NOMO-1 treated with DMSO at 0.1 percent for 48 hours (cell line): ENCODE data around the gene EFNA5.
A peak's percentile ranks its signal among the peaks of the same experiment; 100 is the strongest.
"Not testable (repeated sequence)": the region's sequence is repeated elsewhere in the genome, so short reads cannot be mapped to it uniquely, and the experiment has no call there.

Experiments used
- DNase-seq: peaks from one replicate; lab custom pipeline; 2025; ENCODE audit not compliant: unreplicated experiment; lab: John Stamatoyannopoulos, UW

EFNA5 gene

DNA sequence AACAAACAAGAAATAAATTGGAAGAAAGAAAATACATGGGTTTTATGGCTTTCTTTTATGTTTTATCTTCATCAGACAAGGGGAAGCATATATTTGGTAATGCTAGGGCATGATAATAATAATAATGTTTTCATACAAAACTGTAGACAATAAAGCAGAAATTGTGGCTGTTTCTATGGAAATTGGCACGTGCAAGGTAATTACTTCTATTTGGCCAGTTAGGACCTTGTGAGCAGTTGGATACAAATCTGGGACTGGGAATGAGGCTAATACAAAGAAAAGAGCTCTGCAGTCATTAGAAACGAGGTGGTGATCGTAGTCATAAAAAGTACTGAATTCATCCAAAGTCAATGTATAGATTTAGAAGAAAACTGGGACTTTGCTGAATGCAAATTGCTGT, 233.6 kb downstream of the EFNA5 start:
- DNase-seq = no peak

DNA sequence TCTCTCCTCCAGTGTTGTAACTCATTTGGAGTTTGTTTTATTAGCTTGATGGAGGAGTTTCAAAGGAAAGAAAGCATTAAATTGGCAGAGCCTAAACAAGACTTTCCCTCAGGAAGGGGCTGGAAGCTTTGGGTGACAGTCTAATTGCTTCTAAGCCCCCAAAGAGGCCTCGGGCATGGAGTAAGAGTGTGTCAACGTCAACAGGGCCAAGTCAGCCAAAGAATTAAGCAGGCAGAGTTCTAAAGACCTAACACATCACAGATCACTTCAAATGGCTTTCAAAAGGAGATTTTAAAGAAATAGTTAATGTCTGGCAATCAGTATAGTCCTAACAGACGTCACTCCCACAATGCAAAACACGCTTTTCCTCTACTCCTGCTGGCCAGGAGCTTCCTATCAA, 234.5 kb downstream of the EFNA5 start:
- DNase-seq = no peak

DNA sequence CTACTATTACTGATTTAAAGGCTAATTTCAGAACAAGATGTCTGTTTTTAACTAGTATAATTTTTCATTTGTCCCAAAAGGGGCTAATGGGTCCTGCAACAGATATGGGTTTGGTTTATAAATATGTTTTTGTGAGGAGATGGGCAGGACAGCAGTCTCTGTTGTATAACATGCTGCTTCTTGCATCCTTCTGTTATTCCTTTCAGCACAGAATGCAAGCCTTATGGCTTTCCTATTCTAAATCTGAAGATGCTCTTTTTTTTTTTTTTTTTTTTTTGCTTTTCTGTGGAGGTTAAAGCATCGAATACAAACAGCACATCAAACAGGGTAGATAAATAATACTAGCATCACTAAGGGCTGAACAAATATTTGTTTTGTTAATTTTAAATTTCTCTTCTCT, 235.7 kb downstream of the EFNA5 start:
- DNase-seq = no peak

DNA sequence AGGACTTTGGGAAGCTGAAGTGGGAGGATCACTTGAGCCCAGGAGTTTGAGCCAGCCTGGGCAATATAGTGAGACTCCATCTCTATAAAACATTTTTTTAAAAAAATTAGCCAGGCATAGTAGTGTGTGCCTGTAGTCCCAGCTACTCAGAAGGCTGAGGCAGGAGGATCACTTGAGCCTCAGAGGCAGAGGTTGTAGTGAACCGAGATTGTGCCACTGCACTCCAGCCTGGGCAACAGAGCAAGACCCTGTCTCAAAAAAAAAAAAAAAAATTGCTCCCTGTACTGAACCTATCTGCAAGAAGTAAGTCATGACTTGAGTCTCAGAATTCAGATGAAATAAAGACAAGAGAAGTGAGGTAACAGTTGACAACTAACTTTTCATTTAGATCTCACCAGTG, 237.1 kb downstream of the EFNA5 start:
- DNase-seq = not testable (repeated sequence)

DNA sequence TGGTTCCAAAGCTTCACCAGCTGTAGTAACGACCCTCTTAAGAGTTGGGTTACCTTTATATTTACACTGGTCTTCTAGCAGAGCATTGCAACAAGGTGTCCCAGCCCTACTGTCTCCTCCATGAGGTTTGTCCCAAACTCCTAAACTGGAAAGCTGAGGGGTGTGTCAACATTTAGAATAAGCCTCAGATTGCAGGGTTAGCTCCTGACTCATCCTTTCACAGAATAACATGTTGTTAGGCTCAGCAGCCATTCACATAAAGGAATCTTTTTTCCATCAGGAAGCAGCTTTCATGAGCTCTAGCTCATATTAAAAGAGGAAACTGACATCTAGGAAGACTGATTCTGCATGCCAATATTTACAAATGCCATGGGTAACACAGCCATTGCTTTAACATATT, 238.7 kb downstream of the EFNA5 start:
- DNase-seq = no peak

DNA sequence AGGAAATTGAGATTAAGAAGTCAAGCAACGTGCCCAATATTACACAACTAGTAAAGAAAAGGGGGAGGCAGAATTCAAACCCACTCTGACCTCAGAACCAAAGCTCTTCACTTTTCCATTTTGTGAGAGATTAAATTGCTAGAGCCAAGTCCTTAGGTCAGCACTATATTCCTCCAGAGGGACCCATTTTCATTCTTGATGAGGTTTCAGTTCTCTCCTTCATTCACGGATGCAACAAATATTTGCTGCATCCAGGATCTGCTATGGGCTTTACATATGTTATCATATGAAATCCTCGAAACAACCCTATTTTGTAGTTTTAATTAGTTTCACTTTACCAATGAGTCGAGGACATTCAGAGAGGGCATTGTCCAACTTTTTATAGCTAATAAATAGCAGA, 239.2 kb downstream of the EFNA5 start:
- no peak for DNase-seq

DNA sequence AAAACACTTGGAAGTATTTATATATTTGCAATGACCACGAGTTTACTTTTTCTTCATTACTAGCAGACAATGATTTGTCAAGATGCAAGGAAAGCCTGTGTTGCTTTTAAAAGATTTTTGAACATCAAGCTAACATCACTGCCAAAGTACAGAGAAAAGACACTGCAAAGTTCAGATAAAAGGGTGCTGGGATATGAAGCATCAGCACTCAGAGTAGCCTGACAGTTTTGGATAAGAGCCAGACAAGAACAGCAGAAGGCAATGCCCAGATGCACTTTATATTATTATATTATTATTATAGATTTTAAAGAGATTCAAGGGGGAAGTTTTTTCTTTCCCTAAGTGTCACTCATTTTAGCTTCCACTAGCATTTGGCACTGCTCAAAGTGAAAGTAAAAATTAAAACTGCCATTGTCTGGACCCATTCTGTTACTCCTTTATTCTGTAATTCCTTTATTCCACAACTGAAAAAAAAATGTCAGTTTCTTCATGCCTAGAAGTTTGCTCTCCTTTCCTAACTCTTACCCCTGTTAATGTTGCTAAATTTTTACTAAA, 240.6 kb downstream of the EFNA5 start:
- no peak for DNase-seq

DNA sequence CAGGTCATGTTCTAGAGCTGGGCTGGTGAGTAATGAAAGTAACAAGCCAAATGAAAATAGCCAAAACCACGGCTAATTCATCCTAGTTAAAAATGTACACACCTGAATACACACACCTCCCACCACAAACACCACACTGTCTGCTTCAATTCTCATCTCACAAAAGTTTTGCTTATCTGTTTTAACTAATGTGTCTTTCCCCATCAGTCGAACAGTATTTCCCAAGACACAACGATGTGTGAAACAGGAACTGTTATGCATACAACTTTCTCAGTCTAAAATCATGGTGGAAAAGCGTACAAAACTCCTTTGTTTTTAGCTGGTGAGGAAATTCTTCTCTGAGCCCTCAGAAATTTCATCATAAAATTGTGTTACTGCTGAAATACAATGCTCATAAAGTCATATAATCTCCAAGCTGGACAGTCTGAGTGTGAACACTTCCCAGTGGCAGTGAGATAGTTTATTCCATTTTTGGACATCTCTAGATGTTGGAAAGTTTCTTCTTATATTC, 242.4 kb downstream of the EFNA5 start:
- peak; percentile 48 for DNase-seq

DNA sequence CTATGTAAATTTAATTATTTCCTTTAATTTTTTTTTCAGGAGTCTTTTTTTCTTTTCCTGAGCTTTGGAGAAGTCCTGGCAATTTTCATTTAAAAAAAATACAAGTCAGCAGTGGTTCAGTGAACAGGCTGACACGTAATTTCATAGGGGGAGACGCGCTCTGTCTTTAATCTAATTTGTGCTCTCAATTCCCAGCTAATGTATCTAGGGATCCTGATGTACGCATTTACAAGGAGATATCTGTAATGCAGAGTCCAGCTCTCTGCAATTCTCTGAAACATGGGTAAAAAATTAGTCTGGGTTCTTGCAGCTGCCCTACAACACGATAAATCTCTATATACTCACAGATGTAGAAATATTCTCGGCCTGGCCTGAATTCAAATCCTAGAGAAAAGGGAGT, 243.9 kb downstream of the EFNA5 start:
- no peak for DNase-seq

DNA sequence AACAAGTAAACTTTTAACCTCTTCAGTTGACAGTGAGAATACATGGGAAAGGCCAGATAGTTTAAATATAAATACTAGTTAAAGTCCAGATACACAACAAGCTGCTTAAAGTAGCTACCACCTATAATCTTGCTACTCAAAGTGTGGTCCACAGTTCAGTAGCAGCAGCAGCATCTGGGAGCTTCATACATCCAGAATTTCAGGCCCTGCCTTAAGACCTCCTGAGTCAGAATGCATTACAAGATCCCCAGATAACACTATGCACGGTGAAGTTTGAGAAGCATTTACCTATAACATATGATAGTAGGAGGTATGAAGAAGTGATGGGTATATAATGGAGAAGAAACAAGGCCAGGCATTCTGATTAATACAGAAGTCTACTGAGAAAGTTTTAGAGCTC, 244.5 kb downstream of the EFNA5 start:
- DNase-seq = no peak

DNA sequence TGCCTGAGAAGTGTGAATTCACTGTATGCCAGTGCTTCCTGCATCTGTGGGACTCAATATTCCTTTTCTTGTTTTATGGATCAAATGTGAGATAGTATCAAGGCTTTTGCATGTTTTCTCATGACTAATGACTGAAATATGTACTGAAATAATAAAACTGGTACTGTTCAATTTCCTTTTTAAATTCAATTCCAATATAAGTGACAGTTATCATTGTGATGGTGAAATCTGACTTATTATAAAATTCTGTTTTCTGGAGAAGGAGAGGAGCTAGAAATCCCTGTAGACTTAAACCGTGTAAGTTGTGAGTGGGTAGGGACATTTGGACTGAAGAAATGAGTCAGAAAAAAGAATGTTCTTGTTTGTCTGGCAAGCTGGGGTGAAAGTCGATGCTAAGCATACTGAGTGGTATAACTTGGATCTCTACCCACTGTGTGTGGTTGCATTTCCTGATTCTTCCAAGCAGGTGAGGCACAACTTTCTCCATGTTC, 245.2 kb downstream of the EFNA5 start:
- DNase-seq = no peak

DNA sequence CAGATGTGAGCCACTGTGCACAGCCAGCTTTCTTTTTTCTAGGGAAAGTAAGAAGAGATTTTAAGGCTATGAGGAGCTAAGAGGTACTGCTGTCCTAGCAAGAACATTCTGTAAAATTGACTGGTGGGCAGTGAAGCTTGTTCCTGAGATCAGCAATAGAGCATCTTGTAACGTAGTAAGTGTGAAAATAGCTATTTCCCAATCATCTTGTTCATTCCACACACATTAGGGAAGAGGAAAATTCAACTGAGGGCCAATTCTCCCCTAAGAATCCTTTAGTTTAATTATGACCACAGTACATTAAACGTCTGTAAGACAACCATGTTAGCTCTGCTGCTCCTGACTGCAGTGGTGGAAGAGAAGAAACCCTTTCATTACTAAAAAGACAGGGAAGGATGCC, 246.2 kb downstream of the EFNA5 start:
- no peak for DNase-seq

DNA sequence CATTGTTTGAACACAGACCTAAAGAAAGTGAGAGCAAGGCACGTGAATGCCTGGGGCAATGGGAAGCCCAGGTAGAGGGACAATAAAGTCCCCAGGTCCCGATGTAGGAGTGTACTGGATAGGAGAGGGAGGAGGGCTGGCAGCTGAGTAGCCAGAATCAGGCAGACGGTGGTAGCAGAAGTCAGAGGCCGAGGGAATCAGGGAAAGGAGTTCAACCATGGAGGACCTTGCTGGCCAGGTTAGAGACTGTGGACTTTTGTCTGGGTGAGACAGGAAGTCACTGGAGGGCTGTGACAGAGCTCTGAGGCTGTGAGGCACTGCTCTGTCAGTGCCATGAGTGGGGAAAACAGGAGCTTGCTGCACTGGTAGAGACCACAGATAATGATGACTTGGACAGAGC, 248.2 kb downstream of the EFNA5 start:
- no peak for DNase-seq

DNA sequence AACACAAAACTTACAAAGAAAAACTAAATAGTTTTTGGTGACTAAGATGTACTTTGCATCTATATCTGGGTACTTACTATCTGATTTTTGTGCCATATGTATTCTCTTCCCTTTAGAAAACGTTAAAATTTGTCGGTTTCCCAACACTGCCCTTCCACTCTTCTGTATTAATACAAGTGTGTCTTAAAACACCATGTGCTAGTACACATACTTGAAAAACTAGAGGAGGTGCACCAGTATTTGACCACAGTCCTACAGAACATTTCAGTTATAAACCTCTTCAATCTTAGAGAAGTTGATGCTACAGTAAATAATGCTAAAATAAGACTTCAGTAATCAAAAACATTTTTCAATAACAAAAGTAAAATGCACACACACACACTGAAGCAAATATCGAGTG, 251.2 kb downstream of the EFNA5 start:
- DNase-seq = no peak

DNA sequence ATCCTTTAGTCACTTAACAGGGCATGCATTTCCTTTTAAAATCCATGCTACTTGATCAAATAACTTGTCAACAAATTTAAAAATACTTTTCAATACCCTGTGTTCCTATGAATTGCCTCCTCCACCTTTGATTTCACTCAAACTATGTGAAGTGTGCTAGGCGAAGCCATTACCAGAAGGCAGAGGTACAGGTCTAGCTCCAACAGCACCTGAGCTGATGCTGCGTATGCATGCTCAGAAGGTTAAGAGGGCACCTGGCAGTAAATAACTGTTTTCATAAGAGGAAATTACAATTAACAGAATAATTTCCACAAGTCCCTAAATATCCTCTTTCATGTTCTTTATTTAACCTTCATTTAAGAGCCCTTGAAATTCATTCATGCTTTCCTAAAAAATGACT, 251.8 kb downstream of the EFNA5 start:
- no peak for DNase-seq

DNA sequence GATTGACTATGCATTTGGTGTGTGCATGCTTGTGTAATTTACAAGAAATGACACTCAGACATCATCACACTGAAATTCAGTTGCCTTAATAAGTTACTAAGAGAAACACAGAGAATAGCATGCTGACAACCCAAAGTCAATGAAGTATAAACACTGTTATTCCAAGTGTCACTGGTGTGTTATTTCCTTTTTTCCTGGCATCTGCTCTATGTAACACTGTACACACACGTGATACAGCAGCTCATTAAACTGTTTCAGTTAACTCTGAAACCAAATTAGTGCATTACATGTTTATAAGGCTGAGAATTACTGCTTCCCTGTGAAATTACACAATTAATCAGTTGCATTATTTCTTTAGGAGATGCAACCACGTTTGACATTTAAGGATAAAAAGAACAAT, 252.7 kb downstream of the EFNA5 start:
- no peak for DNase-seq

DNA sequence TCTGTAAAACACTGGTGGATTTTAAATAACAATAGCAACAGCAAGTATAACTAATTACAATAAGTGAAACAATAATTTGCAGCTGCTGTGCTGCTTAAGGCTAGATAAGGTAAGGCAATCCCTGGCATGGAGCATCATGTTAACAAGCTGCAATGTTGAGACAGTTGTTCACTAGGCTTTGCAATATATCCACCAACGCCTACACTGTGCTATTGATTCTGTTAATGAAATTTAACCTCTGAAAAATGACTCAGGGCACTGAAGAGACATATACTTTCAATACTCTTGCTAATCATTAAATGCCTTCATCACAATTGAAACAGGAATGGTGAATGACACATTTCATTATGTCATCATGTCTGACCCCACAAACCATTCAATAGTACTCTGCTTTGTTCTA, 255.0 kb downstream of the EFNA5 start:
- no peak for DNase-seq

DNA sequence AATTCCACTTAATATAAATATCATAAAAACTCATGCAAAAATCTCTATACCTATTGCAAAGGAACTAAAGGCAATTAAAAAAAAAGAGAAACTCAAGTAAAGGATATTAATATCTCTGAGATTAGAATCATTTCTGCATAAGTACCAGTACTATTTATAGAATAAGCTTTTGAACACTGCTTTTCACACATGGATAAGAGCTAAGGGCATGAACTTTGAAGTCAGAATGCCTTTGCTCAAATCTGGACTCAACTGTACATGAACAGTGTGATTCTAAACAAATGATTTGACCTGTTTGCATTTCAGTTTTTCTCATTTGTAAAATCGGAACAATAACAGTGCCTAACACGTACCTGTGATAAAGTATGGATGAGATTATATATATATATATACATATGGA, 255.9 kb downstream of the EFNA5 start:
- DNase-seq = no peak

DNA sequence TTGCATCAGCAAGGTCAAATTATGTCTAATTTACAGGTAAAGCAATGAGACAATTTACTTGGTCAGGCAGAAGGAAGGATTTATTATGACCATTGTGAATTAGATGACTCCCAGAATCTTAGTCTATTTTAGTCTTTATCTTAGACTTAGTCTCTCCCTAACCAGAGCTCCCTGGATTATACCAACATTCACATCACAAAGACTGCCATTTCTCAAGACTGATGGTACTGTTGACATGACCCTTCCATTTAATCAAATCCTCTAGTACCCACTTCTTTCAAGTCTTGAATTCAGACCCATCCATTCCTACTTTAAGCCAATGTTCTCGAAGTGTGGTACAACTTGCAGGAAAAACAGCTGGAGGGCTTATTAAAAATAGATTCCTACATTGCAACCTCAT, 257.0 kb downstream of the EFNA5 start:
- no peak for DNase-seq

DNA sequence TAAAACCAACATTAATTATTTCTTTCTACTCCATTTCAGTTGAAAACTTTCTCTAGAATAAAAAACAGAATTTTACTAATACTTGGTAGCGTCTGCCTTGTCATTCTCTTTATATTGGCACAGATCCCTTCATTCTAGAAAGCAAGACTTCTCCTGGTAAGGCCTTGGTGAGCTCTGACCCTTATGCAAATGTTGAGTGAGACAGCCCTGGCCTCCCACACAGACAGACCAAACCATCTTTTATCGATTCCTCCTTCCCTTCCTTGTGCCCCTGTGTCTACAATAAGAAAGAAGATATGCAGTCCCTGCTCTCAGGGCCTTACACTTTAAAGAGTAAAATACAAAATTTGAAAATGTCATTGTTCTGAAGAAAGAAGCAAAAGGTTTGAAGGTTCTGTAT, 262.2 kb downstream of the EFNA5 start:
- no peak for DNase-seq

DNA sequence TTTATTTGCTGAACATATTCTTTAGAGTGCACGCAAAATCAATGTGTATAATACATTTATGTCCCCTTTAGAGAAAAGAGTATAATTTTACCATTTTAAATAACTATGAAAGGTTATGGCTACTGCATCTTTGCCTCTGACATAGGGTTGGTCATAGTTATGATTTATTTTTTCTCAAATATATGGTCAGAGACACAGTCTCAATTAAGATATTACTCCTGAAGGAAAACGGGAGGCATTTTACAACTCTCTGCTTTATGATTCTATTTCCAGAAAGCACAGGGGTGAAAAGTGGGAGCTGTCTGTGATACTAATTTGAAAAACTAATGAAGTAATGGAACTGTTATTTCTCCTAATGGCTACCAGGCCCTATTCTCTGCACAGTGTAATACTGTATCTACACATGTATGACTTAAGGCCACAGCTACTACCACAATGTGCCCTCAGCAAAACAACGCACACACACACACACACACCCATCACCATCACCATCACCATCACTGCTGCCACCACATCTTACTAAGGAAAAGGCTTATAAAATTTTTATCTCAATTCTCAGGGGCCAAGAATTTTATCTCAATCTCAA, 262.9 kb downstream of the EFNA5 start:
- no peak for DNase-seq

DNA sequence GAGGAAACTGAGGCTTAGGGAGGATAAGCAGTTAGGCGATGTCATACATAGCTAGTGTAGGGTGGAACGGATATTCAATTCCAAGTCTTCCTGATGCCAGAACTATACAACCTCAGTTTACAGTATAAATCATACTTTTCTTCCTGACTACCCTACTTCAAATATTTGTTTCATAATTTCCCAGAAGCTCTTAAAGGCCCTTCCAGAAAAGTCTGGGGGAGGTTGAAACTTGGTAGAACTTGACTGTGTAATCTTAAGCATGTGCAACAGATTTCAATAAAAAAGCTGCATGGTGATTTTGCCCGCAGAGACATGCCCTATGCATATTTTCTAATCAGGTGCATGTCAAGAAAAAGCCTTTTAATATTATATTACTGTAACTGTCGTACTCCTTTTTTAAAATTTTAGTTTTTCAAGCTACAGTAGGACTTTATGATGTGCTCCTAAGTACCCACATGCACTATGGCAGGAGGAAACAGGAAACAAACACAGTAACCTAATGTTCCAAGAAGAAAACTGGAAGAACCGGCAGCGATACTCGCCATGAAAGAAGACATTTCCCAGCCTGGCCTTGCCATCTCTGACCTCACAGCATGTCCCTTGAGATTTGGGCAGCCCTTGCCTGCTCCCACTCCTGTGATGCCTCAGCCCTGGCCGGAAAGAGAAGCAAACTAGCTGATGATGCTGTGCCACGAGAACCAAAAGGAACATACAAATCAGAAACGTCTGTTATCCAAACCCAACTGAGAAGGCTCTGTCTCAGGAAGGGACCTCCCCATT, 266.0 kb downstream of the EFNA5 start:
- no peak for DNase-seq
